ENCODE measurements around the gene GET4. TPM values are rescaled to one million over a fixed set of nuclear protein-coding genes. Genes with fewer than 3 reads are reported as not detected.

GET4 gene
- 55.3 and 56.3 TPM in 2 replicates for total RNA-seq (2014; rRNA removed; shearing (Covaris generic))

GRCh38 chr7:876077-876971 is at the start of gene GET4:
GET4 (plus strand) TSS chr7:876554; CDS start chr7:876646, 92 bp downstream.
- DNase-seq (ENCODE audit: low spot score), result peak; percentile 83

- DNase-seq (ENCODE audit: low spot score), result no peak
Measured at GRCh38 chr7:828793-829561, 47.4 kb upstream of the GET4 start.

GRCh38 chr7:830069-830468 is 46.3 kb upstream of the GET4 start:
- no peak for DNase-seq (ENCODE audit: low spot score)

- peak; percentile 93 for DNase-seq (ENCODE audit: low spot score)
Measured at GRCh38 chr7:831596-832166, 44.7 kb upstream of the GET4 start.

GRCh38 chr7:832167-832967 is 44.0 kb upstream of the GET4 start, which contains the start of gene SUN1:
SUN1 (plus strand) TSS chr7:832476; CDS start chr7:832525, 49 bp downstream.
- peak; percentile 89 for DNase-seq (ENCODE audit: low spot score)

GRCh38 chr7:832968-833424 is 43.4 kb upstream of the GET4 start:
- no peak for DNase-seq (ENCODE audit: low spot score)

- DNase-seq (ENCODE audit: low spot score), result no peak
Measured at GRCh38 chr7:833601-834258, 42.6 kb upstream of the GET4 start.

GRCh38 chr7:834277-834676 is 42.1 kb upstream of the GET4 start:
- DNase-seq (ENCODE audit: low spot score), result no peak

- no peak for DNase-seq (ENCODE audit: low spot score)
Measured at GRCh38 chr7:835021-835420, 41.3 kb upstream of the GET4 start.

- DNase-seq (ENCODE audit: low spot score), result no peak
Measured at GRCh38 chr7:835485-836401, 40.6 kb upstream of the GET4 start.

GRCh38 chr7:836429-836828 is 39.9 kb upstream of the GET4 start:
- DNase-seq (ENCODE audit: low spot score), result peak; percentile 27

GRCh38 chr7:837001-837400 is 39.4 kb upstream of the GET4 start:
- no peak for DNase-seq (ENCODE audit: low spot score)

- no peak for DNase-seq (ENCODE audit: low spot score)
Measured at GRCh38 chr7:840001-840600, 36.3 kb upstream of the GET4 start.

GRCh38 chr7:841943-842342 is 34.4 kb upstream of the GET4 start:
- no peak for DNase-seq (ENCODE audit: low spot score)

GRCh38 chr7:842431-843031 is 33.8 kb upstream of the GET4 start:
- no peak for DNase-seq (ENCODE audit: low spot score)

GRCh38 chr7:843230-843629 is 33.1 kb upstream of the GET4 start:
- DNase-seq (ENCODE audit: low spot score), result no peak

- DNase-seq (ENCODE audit: low spot score), result no peak
Measured at GRCh38 chr7:844043-844442, 32.3 kb upstream of the GET4 start.

GRCh38 chr7:844514-844913 is 31.8 kb upstream of the GET4 start:
- no peak for DNase-seq (ENCODE audit: low spot score)

- no peak for DNase-seq (ENCODE audit: low spot score)
Measured at GRCh38 chr7:845091-845490, 31.3 kb upstream of the GET4 start.

Measured in A172 (cell line).